Measurements from ENCODE around the gene SHISA5. TPM values are rescaled to one million over a fixed set of nuclear protein-coding genes. Genes with fewer than 3 reads are reported as not detected.

SHISA5 gene
- total RNA-seq, 4 donors from 2014 or later = 98.2 to 191 (median 122) TPM

DNA sequence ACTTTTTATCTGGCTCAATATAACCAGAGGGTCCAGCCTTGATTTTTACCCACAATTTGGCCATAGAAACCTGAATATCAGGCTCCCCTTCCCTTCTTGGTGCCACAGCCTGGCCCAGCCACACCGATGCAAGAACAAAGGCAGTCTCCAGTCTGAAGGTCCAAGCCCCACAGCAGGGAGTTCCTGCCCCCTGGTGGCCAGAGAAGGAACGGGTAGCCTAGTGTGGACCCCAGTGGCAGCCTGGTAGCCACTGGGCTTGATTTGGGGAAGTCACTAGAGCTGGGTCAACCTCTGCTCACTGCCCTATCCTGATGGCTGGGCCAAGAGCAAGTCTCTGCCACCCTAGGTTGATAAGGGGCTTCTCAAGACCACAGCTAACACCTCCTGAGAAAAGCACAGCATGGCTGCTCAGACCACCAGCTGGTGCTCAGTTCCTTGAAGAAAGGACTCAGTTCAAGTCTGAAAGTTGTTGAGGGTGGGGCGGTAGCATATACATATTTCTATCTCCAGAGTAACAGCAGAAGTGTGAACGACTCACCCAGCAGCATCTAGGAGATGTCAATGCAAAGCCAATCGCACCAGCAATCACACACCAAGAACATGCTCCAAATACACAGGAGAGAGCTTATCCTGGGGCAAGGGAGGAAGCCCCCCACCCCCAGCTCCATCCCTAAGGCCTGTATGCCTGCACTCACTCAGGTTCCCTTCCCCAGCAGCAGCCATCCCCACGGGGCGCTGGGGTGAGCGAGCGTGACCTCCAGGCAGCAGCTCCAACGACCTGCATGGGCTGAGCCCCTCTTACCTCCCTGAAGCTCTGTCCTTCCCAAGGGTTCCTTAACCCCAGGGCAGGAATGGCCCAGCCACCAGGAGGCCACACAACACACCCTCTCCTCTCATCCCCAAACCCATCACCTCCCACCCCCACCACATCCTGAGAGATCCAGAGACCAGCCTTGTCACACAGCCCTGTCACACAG lies 45.0 kb upstream of the SHISA5 start:
- 76% methylated on average over 7 of the region's 10 CpGs; no CpG with 5 or more reads in 1 of the 2 donors for WGBS, 2 donors (ENCODE audit: low coverage in 1 of 2)
- peak; percentile 92 for ATAC-seq

GRCh38 chr3:48548126-48548525 lies 44.2 kb upstream of the SHISA5 start:
- peaks cover 0 to 33% of the 10 kb centered on the region in 2 donors for H3K36me3 ChIP-seq
- H3K27ac ChIP-seq = no peak overlapping the region
- TF ChIP-seq EP300 (IDR thresholded peaks at IDR 0.05) (no peak), POLR2AphosphoS5 (IDR thresholded peaks at IDR 0.05) (no peak), POLR2A (IDR thresholded peaks at IDR 0.05) (no peak), CTCF (IDR thresholded peaks at IDR 0.05) (no peak)
- ATAC-seq = no peak
- peaks cover 0 to 14% (median 0%) of the 10 kb centered on the region in 3 donors for H3K4me1 ChIP-seq
- no peak overlapping the region for H3K4me3 ChIP-seq
- no peaks in the 10 kb centered on the region for H3K9me3 ChIP-seq
- WGBS, 2 donors (ENCODE audit: low coverage in 1 of 2) = 70 to 88% methylated on average over 2 to 4 of the region's 5 CpGs
- H3K27me3 ChIP-seq = no peaks in the 10 kb centered on the region

More for the DNA sequence above, 45.0 kb upstream of the SHISA5 start:
- Histone ChIP-seq H3K9me3 (no peaks in the 10 kb centered on the region), H3K27ac (peak overlapping the region in 1 of 4 donors; percentile 22), H3K36me3 (peaks cover 0 to 30% of the 10 kb centered on the region in 2 donors), H3K4me1 (peaks cover 0 to 14% (median 0%) of the 10 kb centered on the region in 3 donors), H3K4me3 (no peak overlapping the region), H3K27me3 (no peaks in the 10 kb centered on the region)
- peak; percentile 53 for TF ChIP-seq POLR2AphosphoS5 (IDR thresholded peaks at IDR 0.05)
- no peak for TF ChIP-seq POLR2A (IDR thresholded peaks at IDR 0.05)
- no peak for TF ChIP-seq EP300 (IDR thresholded peaks at IDR 0.05)
- TF ChIP-seq CTCF (IDR thresholded peaks at IDR 0.05) = peak in 3 of 4 experiments; percentile 96

- Histone ChIP-seq H3K9me3 (no peaks in the 10 kb centered on the region), H3K27me3 (no peaks in the 10 kb centered on the region), H3K36me3 (peaks cover 0 to 43% of the 10 kb centered on the region in 2 donors), H3K4me1 (peaks cover 0 to 14% (median 0%) of the 10 kb centered on the region in 3 donors), H3K4me3 (no peak overlapping the region), H3K27ac (no peak overlapping the region)
- ATAC-seq = no peak
- TF ChIP-seq POLR2A (IDR thresholded peaks at IDR 0.05) = no peak
- no peak for TF ChIP-seq POLR2AphosphoS5 (IDR thresholded peaks at IDR 0.05)
- TF ChIP-seq CTCF (IDR thresholded peaks at IDR 0.05) = no peak
- no peak for TF ChIP-seq EP300 (IDR thresholded peaks at IDR 0.05)
- 0 to 50% methylated on average over 1 to 4 of the region's 4 CpGs for WGBS, 2 donors (ENCODE audit: low coverage in 1 of 2)
Observed at GRCh38 chr3:48546203-48546829, 42.3 kb upstream of the SHISA5 start.

- Histone ChIP-seq H3K4me3 (no peak overlapping the region), H3K9me3 (no peaks in the 10 kb centered on the region), H3K27me3 (no peaks in the 10 kb centered on the region), H3K4me1 (peaks cover 0 to 10% (median 0%) of the 10 kb centered on the region in 3 donors), H3K27ac (no peak overlapping the region), H3K36me3 (peaks cover 0 to 47% of the 10 kb centered on the region in 2 donors)
- WGBS, 2 donors (ENCODE audit: low coverage in 1 of 2) = 80 to 100% methylated on average over 1 of the region's 5 CpGs
- ATAC-seq = no peak
- TF ChIP-seq EP300 (IDR thresholded peaks at IDR 0.05) (no peak), POLR2A (IDR thresholded peaks at IDR 0.05) (no peak), POLR2AphosphoS5 (IDR thresholded peaks at IDR 0.05) (no peak), CTCF (IDR thresholded peaks at IDR 0.05) (no peak)
Observed at GRCh38 chr3:48544141-48544540, 40.2 kb upstream of the SHISA5 start.
